C4-2B (cell line): ENCODE data around the gene ZMYND15.

Source experiments
- H3K27ac ChIP-seq: fragments of 450-650 bp; 2 replicates; pipeline ENCODE4 v1.5.1; 2017
- ZFX ChIP-seq: fragments of 450-650 bp; IDR thresholded peaks from 2 replicates; pipeline ENCODE4 v1.6.1; 2017
- TF ChIP-seq, protein P1 (sequence below): fragments of 450-650 bp; conservative IDR thresholded peaks from 2 replicates; pipeline ENCODE4 v1.5.1; 2017; ENCODE audit warnings: mild to moderate bottlenecking

Gene ZMYND15

DNA sequence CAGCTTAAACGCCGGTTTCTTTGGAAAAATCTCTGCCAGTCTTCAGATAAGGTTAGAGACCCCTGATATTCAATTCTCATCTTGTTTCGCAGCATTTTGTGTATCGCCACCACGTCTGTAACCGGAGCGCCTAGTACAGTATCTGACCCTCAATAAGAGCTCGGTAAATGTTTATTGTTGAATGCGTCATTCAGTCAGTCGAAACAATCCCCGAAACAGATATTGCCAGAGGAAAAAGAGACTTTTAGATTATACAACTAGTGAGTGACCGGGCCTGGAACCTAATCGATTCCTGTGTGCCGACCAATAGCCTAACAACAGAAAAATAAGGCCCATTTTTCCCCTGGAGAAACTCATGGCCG is 36.3 kb upstream of the ZMYND15 start:
- H3K27ac ChIP-seq = peak overlapping the region; percentile 81
- TF ChIP-seq, protein P1, sequence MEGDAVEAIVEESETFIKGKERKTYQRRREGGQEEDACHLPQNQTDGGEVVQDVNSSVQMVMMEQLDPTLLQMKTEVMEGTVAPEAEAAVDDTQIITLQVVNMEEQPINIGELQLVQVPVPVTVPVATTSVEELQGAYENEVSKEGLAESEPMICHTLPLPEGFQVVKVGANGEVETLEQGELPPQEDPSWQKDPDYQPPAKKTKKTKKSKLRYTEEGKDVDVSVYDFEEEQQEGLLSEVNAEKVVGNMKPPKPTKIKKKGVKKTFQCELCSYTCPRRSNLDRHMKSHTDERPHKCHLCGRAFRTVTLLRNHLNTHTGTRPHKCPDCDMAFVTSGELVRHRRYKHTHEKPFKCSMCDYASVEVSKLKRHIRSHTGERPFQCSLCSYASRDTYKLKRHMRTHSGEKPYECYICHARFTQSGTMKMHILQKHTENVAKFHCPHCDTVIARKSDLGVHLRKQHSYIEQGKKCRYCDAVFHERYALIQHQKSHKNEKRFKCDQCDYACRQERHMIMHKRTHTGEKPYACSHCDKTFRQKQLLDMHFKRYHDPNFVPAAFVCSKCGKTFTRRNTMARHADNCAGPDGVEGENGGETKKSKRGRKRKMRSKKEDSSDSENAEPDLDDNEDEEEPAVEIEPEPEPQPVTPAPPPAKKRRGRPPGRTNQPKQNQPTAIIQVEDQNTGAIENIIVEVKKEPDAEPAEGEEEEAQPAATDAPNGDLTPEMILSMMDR = no peak

DNA sequence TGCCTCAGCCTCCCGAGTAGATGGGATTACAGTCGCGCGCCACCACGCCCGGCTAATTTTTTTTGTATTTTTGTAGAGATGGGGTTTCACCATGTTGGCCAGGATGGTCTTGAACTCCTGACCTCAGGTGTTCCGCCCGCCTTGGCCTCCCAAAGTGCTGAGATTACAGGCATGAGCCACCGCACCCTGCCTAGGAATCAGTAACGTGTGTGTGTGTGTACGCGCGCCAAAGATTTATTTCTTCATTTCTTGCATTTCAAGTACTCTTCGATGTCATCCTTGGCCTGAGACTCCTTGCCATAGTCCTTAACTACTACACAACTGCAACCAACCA is 35.1 kb upstream of the ZMYND15 start:
- H3K27ac ChIP-seq = peak overlapping the region; percentile 81

DNA sequence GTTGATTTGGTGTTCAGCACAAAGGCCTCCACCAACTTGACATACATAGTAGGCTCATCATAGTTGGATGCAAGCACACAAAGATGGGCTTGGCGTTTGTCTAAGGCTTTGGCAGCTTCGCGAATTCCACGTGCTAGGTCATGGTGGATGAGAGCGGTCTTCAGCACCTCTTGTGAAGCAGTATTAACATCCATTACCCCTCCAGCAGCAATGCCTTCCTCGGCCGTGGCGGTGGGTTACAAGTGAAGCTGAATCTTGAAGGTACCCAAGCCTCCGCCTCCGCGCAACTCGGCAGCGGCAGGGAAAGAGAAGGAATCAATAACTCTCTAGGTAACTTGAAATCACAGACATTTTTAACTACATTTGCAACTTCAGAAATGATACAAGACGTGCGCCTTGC is 34.6 kb upstream of the ZMYND15 start:
- H3K27ac ChIP-seq = peak overlapping the region; percentile 81
- TF ChIP-seq, protein P1 = no peak
- no peak for TF ChIP-seq ZFX

DNA sequence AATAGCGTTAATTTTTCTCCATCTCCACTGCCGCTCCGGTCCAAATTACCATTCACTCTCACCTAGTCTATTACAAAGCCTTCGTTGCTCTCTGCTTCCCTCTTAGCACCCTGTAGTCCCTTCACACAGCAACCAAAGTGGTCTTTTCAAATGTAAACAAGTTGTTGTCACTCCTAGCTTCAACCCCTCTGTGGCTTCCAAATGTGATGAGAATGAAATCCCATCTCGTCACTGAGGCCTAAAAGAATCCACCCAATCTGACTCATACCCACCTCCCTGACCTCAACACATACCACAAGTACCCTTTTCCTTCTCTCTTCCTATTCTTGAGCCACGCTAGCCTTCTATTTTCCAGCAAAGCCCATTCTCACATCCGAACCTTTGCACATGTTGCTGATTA is 33.5 kb upstream of the ZMYND15 start:
- TF ChIP-seq, protein P1 = no peak
- TF ChIP-seq ZFX = no peak
- no peak overlapping the region for H3K27ac ChIP-seq

DNA sequence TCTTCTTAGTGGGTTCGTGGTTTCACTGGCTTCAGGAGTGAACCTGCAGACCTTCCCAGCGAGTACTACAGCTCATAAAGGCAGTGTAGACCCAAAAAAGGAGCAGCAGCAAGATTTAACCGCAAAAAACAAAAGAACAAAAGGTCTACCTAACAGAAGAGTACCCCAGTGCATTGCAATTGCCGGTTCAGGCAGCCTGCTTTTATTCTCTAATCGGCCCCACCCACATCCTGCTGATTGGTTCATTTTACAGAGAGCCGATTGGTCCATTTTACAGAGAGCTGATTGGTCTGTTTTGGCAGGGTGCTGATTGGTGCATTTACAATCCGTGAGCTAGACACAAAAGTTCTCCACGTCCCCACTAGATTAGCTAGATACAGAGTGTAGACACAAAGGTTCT is 31.2 kb upstream of the ZMYND15 start:
- H3K27ac ChIP-seq = no peak overlapping the region
- TF ChIP-seq ZFX = no peak
- TF ChIP-seq, protein P1 = no peak

DNA sequence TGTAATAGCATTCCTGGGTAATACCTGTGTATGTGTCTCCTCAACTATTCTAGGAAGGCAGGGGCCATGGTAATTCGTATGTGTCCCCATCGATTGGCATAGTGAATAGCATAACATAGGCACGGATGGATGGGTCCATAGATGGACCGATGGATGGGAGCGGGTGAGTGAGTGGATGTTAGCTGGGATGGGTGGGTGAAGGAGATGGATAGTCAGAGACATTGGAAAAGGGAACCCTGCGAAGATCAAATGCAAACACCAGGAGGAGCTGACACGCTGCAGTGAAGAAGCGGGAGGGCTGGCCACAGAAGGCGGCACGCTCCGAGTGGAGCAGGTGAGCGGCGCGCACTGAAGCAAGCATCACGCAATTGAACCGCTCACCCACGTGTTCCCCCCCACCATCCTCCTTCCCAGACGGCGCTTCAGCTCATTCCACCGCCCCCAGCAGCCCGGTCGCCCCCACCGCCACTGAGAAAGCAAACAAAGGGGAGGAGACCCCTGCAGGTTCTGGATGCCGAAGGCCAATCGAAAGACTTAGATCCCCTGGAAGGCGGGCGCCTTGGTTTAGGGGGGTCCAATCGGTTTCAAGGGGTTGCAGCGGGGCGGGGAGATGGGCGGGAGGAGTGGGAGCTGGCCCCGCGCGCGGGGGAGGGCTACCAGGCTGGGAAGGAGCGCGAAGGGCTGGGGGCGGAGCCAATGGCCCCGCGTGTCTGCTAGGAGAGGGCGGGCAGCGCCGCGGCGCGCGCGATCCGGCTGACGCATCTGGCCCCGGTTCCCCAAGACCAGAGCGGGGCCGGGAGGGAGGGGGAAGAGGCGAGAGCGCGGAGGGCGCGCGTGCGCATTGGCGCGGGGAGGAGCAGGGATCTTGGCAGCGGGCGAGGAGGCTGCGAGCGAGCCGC is 29.6 kb upstream of the ZMYND15 start, which contains the start of gene ARRB2:
ARRB2 (plus strand) TSS at position 839 of the 899 bp plus-strand sequence. CDS start 90 bp downstream, outside the sequence.
- no peak for TF ChIP-seq ZFX
- TF ChIP-seq, protein P1 = no peak; the same call in 1 of the 2 replicates
- H3K27ac ChIP-seq = peak within 1 kb of the TSS; percentile 72

DNA sequence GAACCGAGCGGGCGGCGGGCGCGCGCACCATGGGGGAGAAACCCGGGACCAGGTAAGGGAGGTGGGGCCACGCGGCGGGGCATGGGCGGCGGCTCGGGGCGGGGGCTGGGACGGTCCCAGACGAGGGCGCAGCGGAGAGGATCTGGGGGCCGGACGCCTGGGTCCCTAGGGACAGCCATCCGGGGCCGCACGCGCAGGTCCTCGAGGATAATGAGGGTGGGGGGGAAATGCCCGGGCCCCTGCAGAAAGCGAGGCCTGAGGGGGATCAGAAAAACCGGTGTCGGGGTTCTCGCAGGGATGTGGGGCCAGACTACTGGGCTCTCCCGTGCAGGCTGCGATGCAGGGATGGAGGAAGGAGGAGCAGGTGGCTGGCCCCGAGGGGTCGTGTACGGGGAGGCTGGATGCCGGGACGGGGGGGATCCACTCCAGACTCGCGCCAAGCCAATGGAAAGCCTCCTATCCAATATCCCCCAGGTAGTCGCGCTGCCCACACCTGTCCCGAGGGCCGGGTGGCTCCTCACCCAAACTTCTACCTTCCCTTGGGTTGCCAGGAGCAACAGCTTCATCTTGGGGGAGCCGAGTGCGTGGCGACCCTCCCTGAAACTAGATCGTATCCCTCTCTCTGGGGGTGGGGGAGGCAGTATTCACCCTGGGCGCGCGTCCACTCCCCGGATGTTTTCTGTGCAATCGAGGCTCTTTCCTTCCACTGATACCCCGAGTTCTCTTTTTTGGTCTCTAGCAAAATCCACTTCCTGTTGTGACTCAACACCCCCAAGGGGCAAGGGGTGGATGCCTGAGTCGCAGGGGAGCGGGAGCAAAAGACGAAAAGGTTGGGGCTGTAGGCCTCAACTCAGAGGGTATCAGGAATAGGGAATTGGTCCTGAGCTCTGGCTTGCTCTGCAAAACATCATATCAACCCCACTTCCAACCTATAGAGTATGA is 28.7 kb upstream of the ZMYND15 start:
- TF ChIP-seq ZFX = no peak
- TF ChIP-seq, protein P1 = no peak
- H3K27ac ChIP-seq = peak overlapping the region; percentile 72
